ENCODE results near the gene MAD1L1.

The MAD1L1 gene

DNA sequence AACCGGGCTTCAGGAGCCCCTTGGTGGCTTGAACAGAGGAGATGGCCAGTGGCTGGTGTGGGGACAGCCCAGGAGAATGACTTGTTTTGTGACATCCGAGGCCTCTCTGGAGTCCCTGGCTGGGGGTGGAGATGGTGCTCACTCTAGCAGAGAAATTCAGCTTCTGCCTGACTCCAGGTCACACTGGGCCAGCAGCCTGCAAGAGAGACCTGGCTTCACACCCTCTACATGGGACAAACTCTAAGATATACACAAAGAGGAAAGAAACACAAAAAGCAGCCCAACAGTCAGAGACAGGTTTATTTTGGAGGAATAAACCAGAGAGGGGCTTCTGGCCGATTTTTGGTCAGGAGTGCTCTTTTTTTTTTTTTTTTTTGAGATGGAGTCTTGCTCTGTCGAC, 429.8 kb downstream of the MAD1L1 start:
- TF ChIP-seq, protein P1, sequence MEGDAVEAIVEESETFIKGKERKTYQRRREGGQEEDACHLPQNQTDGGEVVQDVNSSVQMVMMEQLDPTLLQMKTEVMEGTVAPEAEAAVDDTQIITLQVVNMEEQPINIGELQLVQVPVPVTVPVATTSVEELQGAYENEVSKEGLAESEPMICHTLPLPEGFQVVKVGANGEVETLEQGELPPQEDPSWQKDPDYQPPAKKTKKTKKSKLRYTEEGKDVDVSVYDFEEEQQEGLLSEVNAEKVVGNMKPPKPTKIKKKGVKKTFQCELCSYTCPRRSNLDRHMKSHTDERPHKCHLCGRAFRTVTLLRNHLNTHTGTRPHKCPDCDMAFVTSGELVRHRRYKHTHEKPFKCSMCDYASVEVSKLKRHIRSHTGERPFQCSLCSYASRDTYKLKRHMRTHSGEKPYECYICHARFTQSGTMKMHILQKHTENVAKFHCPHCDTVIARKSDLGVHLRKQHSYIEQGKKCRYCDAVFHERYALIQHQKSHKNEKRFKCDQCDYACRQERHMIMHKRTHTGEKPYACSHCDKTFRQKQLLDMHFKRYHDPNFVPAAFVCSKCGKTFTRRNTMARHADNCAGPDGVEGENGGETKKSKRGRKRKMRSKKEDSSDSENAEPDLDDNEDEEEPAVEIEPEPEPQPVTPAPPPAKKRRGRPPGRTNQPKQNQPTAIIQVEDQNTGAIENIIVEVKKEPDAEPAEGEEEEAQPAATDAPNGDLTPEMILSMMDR (conservative IDR thresholded peaks at IDR 0.05; ENCODE audit: control insufficient read depth, insufficient read depth, low read depth, low read length): no peak
- H3K4me3 ChIP-seq (ENCODE audit: control insufficient read depth, low read depth, low read length): no peak overlapping the region
- DNase-seq (ENCODE audit: low read depth): no peak

DNA sequence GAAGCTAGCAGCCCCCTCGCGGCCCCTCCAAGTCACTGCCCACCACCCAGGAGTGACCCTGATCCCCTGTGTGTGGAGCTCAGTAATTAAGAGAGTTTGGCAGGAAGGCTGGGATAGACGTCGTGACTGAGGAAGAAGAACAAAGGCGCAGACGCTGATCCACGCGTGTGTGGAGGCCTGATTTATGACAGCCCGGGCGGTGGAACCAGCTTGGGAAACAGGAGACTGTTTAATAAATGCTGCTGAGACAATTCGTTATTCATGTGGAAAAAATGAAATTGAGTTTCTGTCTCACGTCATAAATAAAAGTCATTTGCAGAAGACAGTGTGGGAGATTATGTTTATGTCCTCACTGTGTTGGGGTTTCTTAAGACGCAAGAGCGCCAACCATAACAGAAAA, 431.8 kb downstream of the MAD1L1 start:
- no peak for DNase-seq (ENCODE audit: low read depth)
- H3K4me3 ChIP-seq (ENCODE audit: control insufficient read depth, low read depth, low read length): no peak overlapping the region
- TF ChIP-seq, protein P1 (conservative IDR thresholded peaks at IDR 0.05; ENCODE audit: control insufficient read depth, insufficient read depth, low read depth, low read length): no peak

DNA sequence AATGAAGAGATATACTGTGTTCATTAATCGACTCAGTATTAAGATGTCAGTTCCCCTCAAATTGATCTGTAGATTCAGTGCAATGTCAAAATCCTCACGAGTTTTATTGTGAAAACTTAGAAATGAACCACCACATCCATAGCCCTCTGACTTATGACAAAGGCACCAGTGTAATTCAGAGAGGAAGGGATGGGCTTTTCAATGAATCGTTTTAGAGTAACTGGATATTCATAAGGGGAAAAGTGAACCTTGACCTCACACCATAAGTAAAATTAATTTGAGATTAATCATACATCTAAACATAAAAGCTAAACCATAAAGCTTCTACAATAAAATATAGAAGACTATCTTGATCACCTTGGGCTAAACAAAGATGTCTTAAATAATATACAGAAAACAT, 434.6 kb downstream of the MAD1L1 start:
- H3K4me3 ChIP-seq (ENCODE audit: control insufficient read depth, low read depth, low read length): no peak overlapping the region
- no peak for DNase-seq (ENCODE audit: low read depth)
- TF ChIP-seq, protein P1 (conservative IDR thresholded peaks at IDR 0.05; ENCODE audit: control insufficient read depth, insufficient read depth, low read depth, low read length): no peak

DNA sequence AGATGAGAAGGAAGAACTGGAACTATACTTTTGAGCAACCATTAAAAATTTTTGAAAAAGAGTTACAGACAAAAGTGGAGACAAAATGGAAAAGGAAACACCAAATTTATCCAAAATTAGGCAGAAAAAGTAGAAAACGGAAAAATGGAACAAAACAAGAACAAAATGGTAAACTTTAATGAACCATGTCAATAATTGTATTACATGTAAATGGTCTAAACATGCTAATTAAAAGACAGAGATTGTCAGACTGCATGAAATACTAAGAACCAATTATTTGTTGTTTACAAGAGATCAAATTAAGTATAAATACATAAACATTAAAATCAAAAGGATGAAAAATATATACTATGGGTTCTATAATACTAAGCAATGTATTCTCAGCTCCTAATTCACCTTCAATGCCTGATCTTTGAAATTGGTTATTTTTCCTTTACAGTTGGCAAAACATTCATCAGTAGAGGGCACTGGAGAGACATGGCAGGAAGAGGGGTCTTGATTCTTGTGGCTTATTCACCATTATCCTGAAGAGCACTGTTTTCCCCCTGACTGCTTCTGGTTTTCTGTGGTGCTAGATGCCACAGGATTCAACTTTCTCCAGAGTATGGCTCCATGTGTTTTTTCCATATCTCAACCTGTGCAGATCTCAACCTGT, 437.7 kb downstream of the MAD1L1 start:
- no peak for DNase-seq (ENCODE audit: low read depth)
- TF ChIP-seq, protein P1 (conservative IDR thresholded peaks at IDR 0.05; ENCODE audit: control insufficient read depth, insufficient read depth, low read depth, low read length): peak; percentile 39
- H3K4me3 ChIP-seq (ENCODE audit: control insufficient read depth, low read depth, low read length): no peak overlapping the region

DNA sequence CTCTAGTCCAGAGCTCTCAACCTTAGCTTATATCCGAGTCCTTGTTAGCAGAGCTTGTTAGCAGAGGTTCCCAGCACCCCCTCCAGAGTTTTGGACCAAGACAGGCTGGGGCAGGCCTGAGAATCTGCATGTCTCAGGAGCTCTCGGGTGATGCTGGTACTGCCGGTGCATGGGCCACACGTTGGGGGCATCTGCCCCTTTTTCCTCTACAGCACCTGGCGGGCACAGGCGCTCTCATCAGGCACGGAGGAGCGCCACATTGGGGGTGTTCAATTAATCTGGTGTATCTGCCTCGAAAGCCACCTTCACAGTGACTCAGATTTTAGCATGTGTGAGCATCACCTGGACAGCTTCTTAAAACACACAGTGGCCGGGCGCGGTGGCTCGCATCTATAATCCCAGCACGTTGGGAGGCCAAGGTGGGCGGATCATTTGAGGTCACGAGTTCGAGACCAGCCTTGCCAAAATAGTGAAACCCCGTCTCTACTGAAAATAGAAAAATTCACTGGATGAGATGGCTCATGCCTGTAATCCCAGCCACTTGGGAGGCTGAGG, 445.0 kb downstream of the MAD1L1 start:
- TF ChIP-seq, protein P1 (conservative IDR thresholded peaks at IDR 0.05; ENCODE audit: control insufficient read depth, insufficient read depth, low read depth, low read length): no peak
- no peak overlapping the region for H3K4me3 ChIP-seq (ENCODE audit: control insufficient read depth, low read depth, low read length)
- no peak for DNase-seq (ENCODE audit: low read depth)

DNA sequence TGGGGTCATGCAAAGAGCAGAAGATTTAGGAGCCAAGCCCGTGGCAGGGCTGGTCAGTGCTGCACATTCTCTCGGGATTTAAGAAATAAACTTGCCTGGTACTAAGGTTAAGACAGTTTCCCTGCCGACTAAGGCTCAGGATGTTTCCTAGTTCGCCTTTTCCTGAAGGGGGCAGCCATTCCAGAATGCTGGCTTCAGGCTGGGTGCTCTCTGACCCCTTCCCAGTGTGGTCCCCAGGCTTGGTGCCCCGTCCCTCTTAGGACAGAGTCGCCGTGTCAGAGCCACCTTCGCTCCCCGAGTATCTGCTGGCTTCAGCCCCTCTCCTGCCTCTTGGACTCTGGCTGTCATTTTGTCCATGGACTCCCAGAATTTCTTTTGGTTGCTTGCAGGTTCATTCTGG, 445.5 kb downstream of the MAD1L1 start:
- DNase-seq (ENCODE audit: low read depth): no peak
- TF ChIP-seq, protein P1 (conservative IDR thresholded peaks at IDR 0.05; ENCODE audit: control insufficient read depth, insufficient read depth, low read depth, low read length): no peak
- H3K4me3 ChIP-seq (ENCODE audit: control insufficient read depth, low read depth, low read length): no peak overlapping the region

All from fibroblast of mammary gland (primary cell).